GM19467 (cell line): ENCODE measurements around the gene IL17RB.
A peak's percentile ranks its signal among the peaks of the same experiment; 100 is the strongest.

Source experiments
- ATAC-seq: cut with Tn5 transposase; IDR thresholded peaks from one replicate; pipeline ENCODE4 v1.9.1; 2021; ENCODE audit warnings: mild to moderate bottlenecking, moderate library complexity; ENCODE audit not compliant: unreplicated experiment

IL17RB gene

GRCh38 chr3:53828581-53828980, 17.8 kb upstream of the IL17RB start:
- no peak for ATAC-seq

GRCh38 chr3:53829605-53830004, 16.8 kb upstream of the IL17RB start:
- no peak for ATAC-seq

GRCh38 chr3:53830944-53831343, 15.4 kb upstream of the IL17RB start:
- no peak for ATAC-seq

GRCh38 chr3:53833053-53833645, 13.2 kb upstream of the IL17RB start:
- ATAC-seq: no peak

GRCh38 chr3:53833700-53834099, 12.7 kb upstream of the IL17RB start:
- no peak for ATAC-seq

- no peak for ATAC-seq
Measured at GRCh38 chr3:53834429-53835095, 11.8 kb upstream of the IL17RB start.

GRCh38 chr3:53835257-53835656, 11.1 kb upstream of the IL17RB start:
- ATAC-seq: no peak

- ATAC-seq: no peak
Measured at GRCh38 chr3:53836084-53836872, 10.1 kb upstream of the IL17RB start.

GRCh38 chr3:53837331-53837730, 9.0 kb upstream of the IL17RB start:
- no peak for ATAC-seq

- ATAC-seq: no peak
Measured at GRCh38 chr3:53841296-53841695, 5.1 kb upstream of the IL17RB start.

- no peak for ATAC-seq
Measured at GRCh38 chr3:53842436-53843194, 3.8 kb upstream of the IL17RB start.

GRCh38 chr3:53843195-53844177, 2.9 kb upstream of the IL17RB start:
- ATAC-seq: peak; percentile 36

- peak; percentile 1 for ATAC-seq
Measured at GRCh38 chr3:53844262-53845102, 1.9 kb upstream of the IL17RB start.

- peak; percentile 8 for ATAC-seq
Measured at GRCh38 chr3:53845103-53845880, 1.1 kb upstream of the IL17RB start.

- peak; percentile 3 for ATAC-seq
Measured at GRCh38 chr3:53845881-53846133, 561 bp upstream of the IL17RB start.

- ATAC-seq: no peak
Measured at GRCh38 chr3:53846851-53847155, 435 bp downstream of the IL17RB start.

GRCh38 chr3:53849916-53850315, 3.5 kb downstream of the IL17RB start:
- no peak for ATAC-seq

GRCh38 chr3:53850895-53851294, 4.5 kb downstream of the IL17RB start:
- no peak for ATAC-seq

- no peak for ATAC-seq
Measured at GRCh38 chr3:53856964-53857363, 10.6 kb downstream of the IL17RB start.
